ENCODE data around the gene STAT1. TPM values are rescaled to one million over a fixed set of nuclear protein-coding genes. Genes with fewer than 3 reads are reported as not detected.

STAT1 gene
- total RNA-seq, 1 donor from 2014 or later, result 35.6 TPM

DNA sequence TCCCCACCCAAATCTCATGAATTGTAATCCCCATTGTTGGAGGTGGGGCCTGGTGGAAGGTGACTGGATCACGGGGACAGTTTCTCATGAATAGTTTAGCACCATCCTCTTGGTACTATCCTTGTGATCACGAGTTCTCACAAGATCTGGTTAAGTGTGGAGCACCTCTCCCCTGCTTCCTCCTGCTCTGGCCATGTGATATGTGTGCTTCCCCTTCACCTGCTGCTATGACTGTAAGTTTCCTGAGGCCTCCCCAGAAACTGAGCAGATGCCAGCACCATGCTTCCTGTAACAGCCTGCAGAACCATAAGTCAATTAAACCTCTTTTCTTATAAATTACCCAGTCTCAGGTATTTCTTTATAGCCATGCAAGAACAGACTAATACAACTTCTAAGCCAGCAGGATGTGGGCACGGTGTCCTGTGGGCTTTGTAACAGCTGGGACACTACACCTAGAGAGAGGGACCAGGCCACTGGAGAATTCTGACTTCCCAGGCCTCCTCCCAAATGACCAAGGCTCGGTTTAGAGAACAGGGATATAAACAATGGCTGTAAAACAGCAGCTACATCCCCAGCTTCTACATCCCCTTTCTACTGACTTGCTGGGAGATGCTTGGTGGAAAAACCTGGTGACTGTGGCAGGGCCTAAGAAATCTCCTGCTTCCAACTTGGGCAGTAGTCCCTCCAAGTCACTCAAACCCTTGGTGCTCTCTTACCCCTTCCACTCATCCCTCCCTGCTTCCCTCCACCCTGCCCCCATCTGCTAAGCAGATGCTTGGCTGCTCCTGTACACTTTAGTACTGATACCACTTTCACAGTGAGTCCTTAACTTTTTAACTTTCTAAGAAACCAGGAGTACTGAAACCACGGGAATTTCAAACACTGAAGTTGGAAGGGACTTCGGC is 10.3 kb downstream of the STAT1 start:
- Histone ChIP-seq H3K4me1 (no peaks in the 10 kb centered on the region), H3K27ac (no peak overlapping the region), H3K27me3 (no peaks in the 10 kb centered on the region), H3K9me3 (no peaks in the 10 kb centered on the region), H3K4me3 (no peak overlapping the region), H3K36me3 (peaks cover 7 to 79% of the 10 kb centered on the region in 2 donors)
- TF ChIP-seq POLR2A (IDR thresholded peaks at IDR 0.05) (no peak), POLR2AphosphoS5 (IDR thresholded peaks at IDR 0.05; ENCODE audit: insufficient read depth in 1 of 2, low read depth in 1 of 2) (no peak)
- TF ChIP-seq, protein P1, sequence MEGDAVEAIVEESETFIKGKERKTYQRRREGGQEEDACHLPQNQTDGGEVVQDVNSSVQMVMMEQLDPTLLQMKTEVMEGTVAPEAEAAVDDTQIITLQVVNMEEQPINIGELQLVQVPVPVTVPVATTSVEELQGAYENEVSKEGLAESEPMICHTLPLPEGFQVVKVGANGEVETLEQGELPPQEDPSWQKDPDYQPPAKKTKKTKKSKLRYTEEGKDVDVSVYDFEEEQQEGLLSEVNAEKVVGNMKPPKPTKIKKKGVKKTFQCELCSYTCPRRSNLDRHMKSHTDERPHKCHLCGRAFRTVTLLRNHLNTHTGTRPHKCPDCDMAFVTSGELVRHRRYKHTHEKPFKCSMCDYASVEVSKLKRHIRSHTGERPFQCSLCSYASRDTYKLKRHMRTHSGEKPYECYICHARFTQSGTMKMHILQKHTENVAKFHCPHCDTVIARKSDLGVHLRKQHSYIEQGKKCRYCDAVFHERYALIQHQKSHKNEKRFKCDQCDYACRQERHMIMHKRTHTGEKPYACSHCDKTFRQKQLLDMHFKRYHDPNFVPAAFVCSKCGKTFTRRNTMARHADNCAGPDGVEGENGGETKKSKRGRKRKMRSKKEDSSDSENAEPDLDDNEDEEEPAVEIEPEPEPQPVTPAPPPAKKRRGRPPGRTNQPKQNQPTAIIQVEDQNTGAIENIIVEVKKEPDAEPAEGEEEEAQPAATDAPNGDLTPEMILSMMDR (IDR thresholded peaks at IDR 0.05), result no peak
- intact Hi-C loops (cut with DNase I), result no loop called here
- no peak for DNase-seq (ENCODE audit: extremely low spot score in 2 of 2)

DNA sequence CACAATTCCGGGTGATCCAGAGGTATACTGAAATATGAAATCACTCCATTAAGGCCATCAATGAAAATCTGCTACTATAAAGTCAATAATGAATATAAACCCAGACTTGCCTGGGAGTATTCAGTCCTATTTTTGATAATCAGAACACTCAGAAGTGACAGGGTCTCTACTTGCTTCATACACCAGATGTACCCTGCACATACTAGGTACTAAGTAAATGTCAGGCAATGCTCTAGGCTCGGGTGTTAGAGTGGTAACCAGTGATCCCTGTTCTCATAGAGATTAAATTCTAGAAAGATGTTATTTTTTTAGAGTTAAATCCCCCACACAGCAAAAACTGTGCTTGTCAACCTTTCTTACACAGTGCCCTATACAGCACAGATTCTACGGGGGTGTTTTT is 12.3 kb downstream of the STAT1 start:
- Histone ChIP-seq H3K27ac (no peak overlapping the region), H3K4me3 (no peak overlapping the region), H3K27me3 (no peaks in the 10 kb centered on the region), H3K36me3 (peaks cover 7 to 92% of the 10 kb centered on the region in 2 donors), H3K9me3 (no peaks in the 10 kb centered on the region), H3K4me1 (no peaks in the 10 kb centered on the region)
- intact Hi-C loops (cut with DNase I), result no loop called here
- no peak for DNase-seq (ENCODE audit: extremely low spot score in 2 of 2)
- TF ChIP-seq POLR2A (IDR thresholded peaks at IDR 0.05), result no peak
- TF ChIP-seq, protein P1 (IDR thresholded peaks at IDR 0.05), result no peak

DNA sequence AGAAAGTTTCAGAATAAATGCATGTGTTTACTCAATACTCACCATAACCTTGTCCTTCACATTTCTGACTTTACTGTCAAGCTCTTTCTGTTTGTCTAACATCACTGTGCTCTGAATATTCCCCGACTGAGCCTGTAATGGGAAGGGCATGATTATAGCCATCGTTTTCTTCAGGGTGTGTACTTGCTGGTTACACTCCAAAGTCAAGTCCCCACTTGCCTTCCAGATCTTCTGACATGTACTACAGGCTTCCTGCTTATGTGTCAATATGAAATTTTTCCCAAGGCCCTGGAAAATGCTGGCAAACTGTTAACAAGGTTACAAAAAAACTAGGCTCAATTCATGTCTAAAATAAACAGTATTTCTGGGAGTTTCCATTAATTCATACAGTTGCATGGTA is 12.9 kb downstream of the STAT1 start:
- no peak overlapping the region for H3K27ac ChIP-seq

DNA sequence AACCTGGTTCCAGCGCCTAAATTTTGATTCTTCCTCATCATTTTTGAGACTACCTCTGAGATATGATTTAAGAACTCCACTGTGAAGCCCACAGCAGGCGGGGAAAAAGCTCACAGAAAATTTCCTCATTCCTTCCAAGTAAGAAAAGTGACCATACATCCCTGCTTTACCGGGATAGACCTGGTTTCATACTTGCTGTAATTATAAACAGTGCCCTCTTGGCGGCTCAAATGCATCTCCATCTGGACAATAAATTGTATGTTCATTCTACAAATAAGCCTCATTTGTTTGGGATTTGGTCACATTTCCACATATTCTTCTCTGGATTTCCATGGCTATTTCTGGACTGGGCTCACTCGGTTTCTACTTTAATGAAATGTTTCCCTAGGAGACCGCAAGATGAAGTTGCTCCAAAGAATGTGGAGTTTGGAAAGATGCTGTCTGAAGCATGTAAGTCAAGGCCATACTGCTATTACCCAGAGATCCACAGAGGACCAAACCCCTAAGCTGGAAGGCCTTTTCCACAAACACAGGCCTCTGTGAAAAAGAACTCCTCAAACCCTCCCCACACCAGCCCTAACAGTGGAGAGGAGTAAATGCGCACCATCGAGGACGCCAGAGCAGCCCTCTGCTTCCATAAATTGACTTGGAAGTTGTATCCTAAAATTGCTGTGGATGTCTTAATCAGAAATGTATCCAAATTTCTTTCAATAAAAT is 13.9 kb downstream of the STAT1 start:
- no peaks in the 10 kb centered on the region for H3K4me1 ChIP-seq
- no peak overlapping the region for H3K4me3 ChIP-seq
- TF ChIP-seq POLR2AphosphoS5 (IDR thresholded peaks at IDR 0.05; ENCODE audit: insufficient read depth in 1 of 2, low read depth in 1 of 2), result no peak
- TF ChIP-seq, protein P1 (IDR thresholded peaks at IDR 0.05), result no peak
- TF ChIP-seq POLR2A (IDR thresholded peaks at IDR 0.05), result no peak
- intact Hi-C loops (cut with DNase I), result no loop called here
- H3K27ac ChIP-seq, result no peak overlapping the region
- no peak for DNase-seq (ENCODE audit: extremely low spot score in 2 of 2)
- H3K9me3 ChIP-seq, result no peaks in the 10 kb centered on the region
- peaks cover 7 to 92% of the 10 kb centered on the region in 2 donors for H3K36me3 ChIP-seq
- no peaks in the 10 kb centered on the region for H3K27me3 ChIP-seq

More for the DNA sequence above, 12.9 kb downstream of the STAT1 start:
- no peaks in the 10 kb centered on the region for H3K4me1 ChIP-seq
- no peak overlapping the region for H3K4me3 ChIP-seq
- intact Hi-C loops (cut with DNase I), result no loop called here
- TF ChIP-seq POLR2AphosphoS5 (IDR thresholded peaks at IDR 0.05; ENCODE audit: insufficient read depth in 1 of 2, low read depth in 1 of 2), result peak in 1 of 2 donors; percentile 43
- TF ChIP-seq, protein P1 (IDR thresholded peaks at IDR 0.05), result no peak
- TF ChIP-seq POLR2A (IDR thresholded peaks at IDR 0.05), result no peak
- no peaks in the 10 kb centered on the region for H3K9me3 ChIP-seq
- DNase-seq (ENCODE audit: extremely low spot score in 2 of 2), result no peak
- no peaks in the 10 kb centered on the region for H3K27me3 ChIP-seq
- peaks cover 7 to 92% of the 10 kb centered on the region in 2 donors for H3K36me3 ChIP-seq

All from vagina (tissue), 2 donors.